Progenitor cell of endocrine pancreas (in vitro differentiated cells): ENCODE measurements around the gene INHA. TPM values are rescaled to one million over a fixed set of nuclear protein-coding genes. Genes with fewer than 3 reads are reported as not detected.

ENCODE experiments used
- DNase-seq: peaks from one replicate; pipeline ENCODE4 v3.0.0; 2021; ENCODE audit warnings: low spot score; ENCODE audit not compliant: unreplicated experiment
- H3K27ac Mint-ChIP-seq: 2 replicates; pipeline ENCODE4 v1.8.0; 2021; ENCODE audit warnings: mild to moderate bottlenecking, moderate library complexity, mixed read lengths
- H3K27me3 Mint-ChIP-seq: 2 replicates; pipeline ENCODE4 v1.8.0; 2021; ENCODE audit warnings: mixed read lengths
- H3K36me3 Mint-ChIP-seq: 2 replicates; pipeline ENCODE4 v1.8.0; 2022; ENCODE audit warnings: mixed read lengths; ENCODE audit not compliant: insufficient read depth
- H3K4me1 Mint-ChIP-seq: 2 replicates; pipeline ENCODE4 v1.8.0; 2021; ENCODE audit warnings: low read depth, mixed read lengths
- H3K4me3 Mint-ChIP-seq: 2 replicates; pipeline ENCODE4 v1.8.0; 2021; ENCODE audit warnings: low read depth, mild to moderate bottlenecking, moderate library complexity, mixed read lengths
- H3K9me3 Mint-ChIP-seq: 2 replicates; pipeline ENCODE4 v1.8.0; 2021; ENCODE audit warnings: low read depth, mixed read lengths
- total RNA-seq: library from RNA; stranded (reverse); gene quantifications from 2 replicates; pipeline ENCODE4 v1.2.1, GENCODE V29; 2021
- TF ChIP-seq, protein P1 (sequence below): fragments of 200-600 bp; sonication (generic); IDR thresholded peaks from one replicate; pipeline ENCODE4 v1.5.0; 2021; ENCODE audit warnings: antibody characterized with exemption, mild to moderate bottlenecking; ENCODE audit not compliant: unreplicated experiment

The INHA gene
- total RNA-seq, 1 donor from 2014 or later = 1.7 TPM

DNA sequence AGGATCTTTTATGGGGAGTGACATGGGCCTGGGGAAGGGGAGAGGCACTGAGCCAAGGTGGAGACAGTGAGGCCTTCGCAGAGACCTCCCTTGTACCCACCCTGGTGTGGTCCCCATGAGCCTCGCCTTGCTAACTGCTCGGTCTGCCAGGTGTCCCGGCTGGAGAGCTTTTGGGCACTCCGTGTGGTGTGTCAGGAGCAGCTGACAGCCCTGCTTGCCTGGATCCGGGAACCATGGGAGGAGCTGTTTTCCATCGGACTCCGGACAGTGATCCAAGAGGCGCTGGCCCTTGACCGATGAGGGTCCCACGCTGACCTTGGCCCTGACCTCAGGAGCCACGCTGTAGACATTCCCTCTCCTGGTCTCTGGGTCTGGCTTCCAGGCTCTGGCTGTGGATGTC, 43.8 kb downstream of the INHA start:
- no peaks in the 10 kb centered on the region for H3K9me3 Mint-ChIP-seq
- H3K36me3 Mint-ChIP-seq = peaks cover 8% of the 10 kb centered on the region
- H3K4me1 Mint-ChIP-seq = peaks cover 12% of the 10 kb centered on the region
- TF ChIP-seq, protein P1, sequence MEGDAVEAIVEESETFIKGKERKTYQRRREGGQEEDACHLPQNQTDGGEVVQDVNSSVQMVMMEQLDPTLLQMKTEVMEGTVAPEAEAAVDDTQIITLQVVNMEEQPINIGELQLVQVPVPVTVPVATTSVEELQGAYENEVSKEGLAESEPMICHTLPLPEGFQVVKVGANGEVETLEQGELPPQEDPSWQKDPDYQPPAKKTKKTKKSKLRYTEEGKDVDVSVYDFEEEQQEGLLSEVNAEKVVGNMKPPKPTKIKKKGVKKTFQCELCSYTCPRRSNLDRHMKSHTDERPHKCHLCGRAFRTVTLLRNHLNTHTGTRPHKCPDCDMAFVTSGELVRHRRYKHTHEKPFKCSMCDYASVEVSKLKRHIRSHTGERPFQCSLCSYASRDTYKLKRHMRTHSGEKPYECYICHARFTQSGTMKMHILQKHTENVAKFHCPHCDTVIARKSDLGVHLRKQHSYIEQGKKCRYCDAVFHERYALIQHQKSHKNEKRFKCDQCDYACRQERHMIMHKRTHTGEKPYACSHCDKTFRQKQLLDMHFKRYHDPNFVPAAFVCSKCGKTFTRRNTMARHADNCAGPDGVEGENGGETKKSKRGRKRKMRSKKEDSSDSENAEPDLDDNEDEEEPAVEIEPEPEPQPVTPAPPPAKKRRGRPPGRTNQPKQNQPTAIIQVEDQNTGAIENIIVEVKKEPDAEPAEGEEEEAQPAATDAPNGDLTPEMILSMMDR = no peak
- H3K27ac Mint-ChIP-seq = no peak overlapping the region
- H3K27me3 Mint-ChIP-seq = no peaks in the 10 kb centered on the region
- no peak overlapping the region for H3K4me3 Mint-ChIP-seq
- DNase-seq = no peak

DNA sequence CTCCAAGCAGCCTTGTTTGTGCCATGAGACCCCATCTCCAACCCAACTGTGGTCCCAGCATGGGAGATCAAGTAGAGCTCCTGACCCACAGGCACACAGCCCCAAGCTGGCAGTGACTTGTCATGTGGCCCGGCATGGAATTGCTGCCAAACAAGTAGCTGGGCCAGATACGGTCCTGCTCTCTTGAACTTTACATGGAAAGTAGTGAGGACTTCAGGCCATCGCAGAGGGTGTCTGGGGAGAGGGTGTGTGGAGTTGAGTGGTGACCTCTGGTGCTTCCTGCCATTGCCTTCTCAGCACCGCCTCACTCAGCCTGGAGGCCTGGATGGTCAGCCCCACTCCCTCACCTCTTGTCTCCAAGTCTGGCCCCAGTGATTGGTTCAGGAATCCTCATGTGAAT, 44.4 kb downstream of the INHA start:
- Mint-ChIP-seq H3K9me3 (no peaks in the 10 kb centered on the region), H3K36me3 (peaks cover 8% of the 10 kb centered on the region), H3K27me3 (peaks cover 4% of the 10 kb centered on the region), H3K27ac (no peak overlapping the region), H3K4me3 (no peak overlapping the region), H3K4me1 (peaks cover 12% of the 10 kb centered on the region)
- TF ChIP-seq, protein P1 = no peak
- DNase-seq = no peak

DNA sequence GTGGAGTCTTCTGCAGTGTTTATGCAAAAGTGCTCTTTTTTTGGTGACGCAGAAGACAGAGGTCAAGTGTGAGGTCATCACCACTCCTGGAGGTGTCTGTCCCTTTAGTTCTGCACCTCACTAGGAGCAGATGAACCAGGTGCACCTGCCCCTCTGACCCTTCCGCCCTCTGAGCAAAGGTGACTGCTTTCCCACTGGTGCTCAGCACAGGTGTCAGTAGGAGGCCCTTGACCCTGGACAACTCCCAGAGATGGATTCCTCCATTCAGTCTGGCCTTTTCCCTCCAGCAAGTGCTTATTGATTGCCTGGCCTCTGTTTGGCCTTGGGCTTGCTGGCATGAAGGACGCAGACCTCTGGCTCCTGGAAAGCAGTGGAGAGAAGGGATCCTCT, 46.6 kb downstream of the INHA start:
- Mint-ChIP-seq H3K4me1 (peaks cover 12% of the 10 kb centered on the region), H3K4me3 (no peak overlapping the region), H3K27me3 (peaks cover 20% of the 10 kb centered on the region), H3K27ac (no peak overlapping the region), H3K9me3 (no peaks in the 10 kb centered on the region), H3K36me3 (peaks cover 6% of the 10 kb centered on the region)
- DNase-seq = no peak
- TF ChIP-seq, protein P1 = no peak

DNA sequence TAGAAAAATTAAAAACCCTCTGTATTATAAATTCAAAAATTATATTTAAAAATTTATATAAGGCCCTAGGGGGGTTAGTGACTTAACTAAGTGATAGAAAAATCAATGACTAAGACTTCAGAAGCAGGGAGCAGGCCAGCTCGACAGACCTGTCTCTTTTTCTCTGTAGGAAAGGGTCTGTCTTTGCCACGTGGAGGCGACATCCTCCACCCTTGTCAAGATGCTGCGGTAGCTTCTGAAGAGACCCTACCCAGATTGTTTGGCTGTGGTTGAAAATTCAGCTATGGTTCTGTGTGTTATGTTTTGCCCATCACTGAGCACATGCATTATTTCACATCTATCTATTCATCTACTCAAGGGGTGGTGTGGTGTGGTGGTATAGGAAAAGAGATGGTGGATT, 47.1 kb downstream of the INHA start:
- peaks cover 12% of the 10 kb centered on the region for H3K4me1 Mint-ChIP-seq
- DNase-seq = no peak

DNA sequence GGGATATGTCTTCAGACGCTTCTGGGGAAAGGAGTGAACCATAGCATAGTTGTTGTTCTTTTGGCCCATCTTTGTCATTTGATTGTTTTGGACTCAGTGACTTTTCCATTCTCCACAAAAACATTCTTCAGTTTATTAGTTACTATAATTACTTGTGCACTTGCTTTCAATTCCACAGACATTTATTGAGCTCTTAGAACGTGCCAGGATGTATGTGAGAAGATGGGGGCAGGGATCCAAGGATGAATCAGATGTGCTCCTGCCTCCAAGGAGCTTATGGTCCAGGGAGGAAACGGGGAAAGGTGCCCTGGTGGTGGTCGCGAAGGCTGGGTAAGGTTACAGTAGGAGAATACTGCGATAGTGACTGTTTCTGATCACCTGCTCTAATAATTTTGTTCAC, 48.4 kb downstream of the INHA start:
- Mint-ChIP-seq H3K4me3 (no peak overlapping the region), H3K4me1 (peaks cover 12% of the 10 kb centered on the region), H3K27me3 (peaks cover 33% of the 10 kb centered on the region), H3K9me3 (no peaks in the 10 kb centered on the region), H3K36me3 (no peaks in the 10 kb centered on the region), H3K27ac (no peak overlapping the region)
- no peak for DNase-seq
- TF ChIP-seq, protein P1 = no peak

More for the DNA sequence above, 47.1 kb downstream of the INHA start:
- Mint-ChIP-seq H3K4me3 (no peak overlapping the region), H3K9me3 (no peaks in the 10 kb centered on the region), H3K27me3 (peaks cover 25% of the 10 kb centered on the region), H3K27ac (no peak overlapping the region), H3K36me3 (peaks cover 6% of the 10 kb centered on the region)
- TF ChIP-seq, protein P1 = peak; percentile 31
